ENCODE data around the gene NACA. TPM values are rescaled to one million over a fixed set of nuclear protein-coding genes. Genes with fewer than 3 reads are reported as not detected.
A peak's percentile ranks its signal among the peaks of the same experiment; 100 is the strongest.
"Not testable (repeated sequence)": the region's sequence is repeated elsewhere in the genome, so short reads cannot be mapped to it uniquely, and the experiment has no call there.

The NACA gene
- total and polyA plus RNA-seq, 2 experiments from 2014 or later: 891 to 916 TPM

DNA sequence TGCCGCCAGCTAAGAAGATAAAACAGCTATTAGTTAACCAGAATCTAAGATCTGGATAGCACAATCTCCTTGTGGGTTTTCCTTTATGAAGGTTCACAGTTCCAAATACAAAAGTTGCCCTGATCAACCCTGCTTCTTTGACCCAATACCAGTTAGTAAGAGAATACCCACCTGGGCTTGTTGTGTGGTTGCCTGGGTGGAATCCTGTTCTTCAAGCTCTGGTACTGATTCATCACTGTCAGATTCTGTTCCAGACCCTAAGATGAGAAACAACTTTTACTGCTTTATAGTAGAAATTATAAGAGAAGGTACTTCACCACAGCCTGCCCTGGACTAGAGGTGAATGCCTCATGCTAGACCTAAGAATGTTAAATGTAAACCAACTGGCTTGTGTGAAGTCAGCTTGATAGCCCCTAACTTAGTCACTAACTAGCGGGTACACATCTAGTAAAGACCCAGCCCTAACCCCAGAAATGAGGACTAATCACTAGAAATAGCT lies 10.6 kb downstream of the NACA start:
- Histone ChIP-seq H3K9me3 (ENCODE audit: low read depth) (no peaks in the 10 kb centered on the region), H3K36me3 (peaks cover 38% of the 10 kb centered on the region), H3K27ac (peak overlapping the region; percentile 64), H3K27me3 (no peaks in the 10 kb centered on the region), H3K4me3 (no peak overlapping the region), H3K4me1 (ENCODE audit: low read depth) (peaks cover 10% of the 10 kb centered on the region)
- TF ChIP-seq CTCF (IDR thresholded peaks at IDR 0.05; ENCODE audit: low read depth, low read length): no peak
- DNase-seq (ENCODE audit: low read depth in 1 of 2, low spot score in 1 of 2): no peak

GRCh38 chr12:56713345-56713744 lies 11.8 kb downstream of the NACA start:
- DNase-seq (ENCODE audit: low read depth in 1 of 2, low spot score in 1 of 2): no peak
- H3K4me3 ChIP-seq: no peak overlapping the region
- no peaks in the 10 kb centered on the region for H3K27me3 ChIP-seq
- TF ChIP-seq CTCF (IDR thresholded peaks at IDR 0.05; ENCODE audit: low read depth, low read length): no peak
- peaks cover 33% of the 10 kb centered on the region for H3K36me3 ChIP-seq
- peak overlapping the region; percentile 30 for H3K27ac ChIP-seq
- H3K9me3 ChIP-seq (ENCODE audit: low read depth): no peaks in the 10 kb centered on the region
- H3K4me1 ChIP-seq (ENCODE audit: low read depth): no peaks in the 10 kb centered on the region

GRCh38 chr12:56709759-56710376 lies 15.2 kb downstream of the NACA start:
- TF ChIP-seq CTCF (IDR thresholded peaks at IDR 0.05; ENCODE audit: low read depth, low read length): no peak

GRCh38 chr12:56704522-56704921 lies 20.6 kb downstream of the NACA start:
- H3K4me3 ChIP-seq; H3K36me3 ChIP-seq; H3K4me1 ChIP-seq (ENCODE audit: low read depth); H3K9me3 ChIP-seq (ENCODE audit: low read depth); DNase-seq (ENCODE audit: low read depth in 1 of 2, low spot score in 1 of 2); H3K27ac ChIP-seq; H3K27me3 ChIP-seq: not testable (repeated sequence)

More at GRCh38 chr12:56709759-56710376, 15.2 kb downstream of the NACA start:
- Histone ChIP-seq H3K4me1 (ENCODE audit: low read depth) (no peaks in the 10 kb centered on the region), H3K27me3 (no peaks in the 10 kb centered on the region), H3K36me3 (peaks cover 33% of the 10 kb centered on the region), H3K9me3 (ENCODE audit: low read depth) (no peaks in the 10 kb centered on the region), H3K27ac (no peak overlapping the region), H3K4me3 (no peak overlapping the region)
- no peak for DNase-seq (ENCODE audit: low read depth in 1 of 2, low spot score in 1 of 2)

DNA sequence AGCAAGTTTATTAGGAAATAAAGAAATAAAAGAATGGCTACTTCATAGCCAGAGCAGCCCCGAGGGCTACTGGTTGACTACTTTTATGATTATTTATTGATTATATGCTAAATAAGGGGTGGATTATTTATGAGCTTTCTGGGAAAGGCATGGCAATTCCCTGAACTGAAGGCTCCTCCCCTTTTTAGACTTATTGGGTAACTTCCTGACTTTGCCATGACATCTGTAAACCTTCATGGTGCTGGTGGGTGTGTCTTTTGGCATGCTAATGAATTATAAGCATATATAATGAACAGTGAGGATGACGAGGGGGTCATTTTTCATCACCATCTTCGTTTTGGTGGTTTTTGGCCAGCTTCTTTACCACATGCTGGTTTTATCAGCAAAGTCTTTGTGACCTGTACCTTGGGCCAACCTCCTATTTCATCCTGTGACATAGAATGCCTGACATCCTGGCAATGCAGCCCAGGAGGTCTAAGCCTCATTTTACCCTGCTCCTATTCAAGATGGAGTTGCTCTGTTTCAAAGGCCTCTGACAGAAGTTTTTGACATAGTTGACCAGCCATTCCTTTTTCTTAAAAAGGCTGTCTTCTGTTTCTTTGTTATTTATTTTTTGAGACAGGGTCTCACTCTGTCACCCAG lies 26.0 kb downstream of the NACA start:
- Histone ChIP-seq H3K27me3 (no peaks in the 10 kb centered on the region), H3K36me3 (no peaks in the 10 kb centered on the region), H3K4me3 (no peak overlapping the region), H3K9me3 (ENCODE audit: low read depth) (no peaks in the 10 kb centered on the region), H3K27ac (no peak overlapping the region), H3K4me1 (ENCODE audit: low read depth) (peaks cover 11% of the 10 kb centered on the region)
- DNase-seq (ENCODE audit: low read depth in 1 of 2, low spot score in 1 of 2): peak in 1 of 2 donors; percentile 38
- TF ChIP-seq CTCF (IDR thresholded peaks at IDR 0.05; ENCODE audit: low read depth, low read length): no peak

Measured in cardiac muscle cell (in vitro differentiated cells and primary cell).